K562 (cell line): ENCODE data around the gene NEB. TPM values are rescaled to one million over a fixed set of nuclear protein-coding genes. Genes with fewer than 3 reads are reported as not detected.

ENCODE experiments used
- AFF4 ChIP-seq: sonication (generic); formaldehyde crosslinking; IDR thresholded peaks from 2 replicates; pipeline ENCODE4 v1.8.0; 2023; ENCODE audit warnings: mild to moderate bottlenecking, missing genetic modification reagents
- CBFA2T3 ChIP-seq: fragments of 450-650 bp; IDR thresholded peaks from 2 replicates; pipeline ENCODE4 v1.6.1; 2017
- E2F1 ChIP-seq: sonication (generic); formaldehyde crosslinking; IDR thresholded peaks from 2 replicates; pipeline ENCODE4 v1.8.1; 2023; ENCODE audit warnings: mild to moderate bottlenecking, missing genetic modification reagents, moderate library complexity
- FOXK1 ChIP-seq: sonication (generic); formaldehyde crosslinking; IDR thresholded peaks from 2 replicates; pipeline ENCODE4 v1.8.0; 2022; ENCODE audit warnings: missing genetic modification reagents, mild to moderate bottlenecking, borderline replicate concordance
- FOXM1 ChIP-seq, 2 experiments: fragments of 450-650 bp in 1 of 2; sonication (generic) in 1 of 2; formaldehyde crosslinking in 1 of 2; IDR thresholded peaks; 2 replicates each; pipeline versions ENCODE4 v1.6.1 to v1.9.0; 2017 to 2022; ENCODE audit warnings: low read depth in 2 of 2, mild to moderate bottlenecking in 2 of 2, missing genetic modification reagents in 1 of 2, moderate library complexity in 1 of 2
- GTF2E2 ChIP-seq: fragments of 200-800 bp; sonication (Bioruptor generic); IDR thresholded peaks from 2 replicates; pipeline ENCODE4 v1.6.1; 2016; ENCODE audit warnings: missing genetic modification characterization, missing compliant biosample characterization
- HMG20B ChIP-seq: fragments of 250-450 bp; sonication (Bioruptor Pico); IDR thresholded peaks from 2 replicates; pipeline ENCODE4 v1.5.0; 2021; ENCODE audit warnings: mild to moderate bottlenecking
- IFI16 ChIP-seq: fragments of 250-450 bp; sonication (Bioruptor Pico); IDR thresholded peaks from 2 replicates; pipeline ENCODE4 v2.1.2; 2022; ENCODE audit warnings: mild to moderate bottlenecking, inconsistent platforms
- MAX ChIP-seq: sonication (generic); formaldehyde crosslinking; IDR thresholded peaks from 2 replicates; pipeline ENCODE4 v1.9.0; 2022; ENCODE audit warnings: mild to moderate bottlenecking, missing genetic modification reagents
- POLR2B ChIP-seq: fragments of 450-650 bp; IDR thresholded peaks from 2 replicates; pipeline ENCODE4 v1.6.1; 2018; ENCODE audit warnings: low read depth; ENCODE audit not compliant: partially characterized antibody
- POLR3A ChIP-seq: IDR thresholded peaks from 2 replicates; pipeline ENCODE4 v1.6.1; 2011; ENCODE audit warnings: borderline replicate concordance, mild to moderate bottlenecking, moderate library complexity; ENCODE audit not compliant: insufficient read length, insufficient read depth; ENCODE audit errors: extremely low read depth
- PRMT5 ChIP-seq: sonication (generic); formaldehyde crosslinking; IDR thresholded peaks from 2 replicates; pipeline ENCODE4 v1.5.0; 2020; ENCODE audit warnings: missing genetic modification reagents
- RBM17 ChIP-seq: fragments of 200-400 bp; formaldehyde crosslinking; IDR thresholded peaks from 2 replicates; pipeline ENCODE4 v1.6.1; 2017; ENCODE audit warnings: low read depth, mild to moderate bottlenecking, low read length, borderline replicate concordance
- RBM39 ChIP-seq: fragments of 200-400 bp; formaldehyde crosslinking; optimal IDR thresholded peaks from 2 replicates; pipeline ENCODE3; 2018; ENCODE audit warnings: low read depth, low read length
- SREBF1 ChIP-seq: fragments of 150-350 bp; IDR thresholded peaks from 2 replicates; pipeline ENCODE4 v1.6.1; 2014; ENCODE audit warnings: antibody characterized with exemption, low read depth, low read length, borderline replicate concordance
- USF1 ChIP-seq: sonication (generic); formaldehyde crosslinking; IDR thresholded peaks from 2 replicates; pipeline ENCODE4 v1.9.0; 2022; ENCODE audit warnings: mild to moderate bottlenecking, missing genetic modification reagents
- ZNF124 ChIP-seq: sonication (generic); formaldehyde crosslinking; IDR thresholded peaks from 2 replicates; pipeline ENCODE4 v1.8.1; 2022; ENCODE audit warnings: missing genetic modification reagents
- ZNF507 ChIP-seq: conservative IDR thresholded peaks from 2 replicates; pipeline ENCODE4 v1.6.1; 2017; ENCODE audit warnings: missing genetic modification characterization, missing compliant biosample characterization
- ZNF584 ChIP-seq: fragments of 200-800 bp; sonication (Bioruptor generic); IDR thresholded peaks from 2 replicates; pipeline ENCODE4 v1.6.1; 2016; ENCODE audit warnings: low read depth, mild to moderate bottlenecking, missing genetic modification characterization, missing compliant biosample characterization
- ZNF655 ChIP-seq: fragments of 250-450 bp; sonication (Bioruptor Pico); IDR thresholded peaks from 2 replicates; pipeline ENCODE4 v1.5.0; 2021
- ZNF696 ChIP-seq: fragments of 250-450 bp; sonication (Bioruptor Pico); conservative IDR thresholded peaks from 2 replicates; pipeline ENCODE4 v1.4.0; 2020; ENCODE audit warnings: mild to moderate bottlenecking, moderate library complexity
- polyA plus RNA-seq, 8 experiments: library from polyadenylated mRNA; depleted of rRNA in 4 of 8; stranded (reverse) in 5 of 8; unstranded in 3 of 8; fragments of >200 nt; fragmentation: Nextera tagmentation in 2 of 8; fragmentation: Illumina TruSeq in 1 of 8; extraction: Ambion mirVana in 2 of 8; extraction: Trizol in 1 of 8; gene quantifications; 2 replicates each; pipeline versions ENCODE4 v1.2.1 to v1.2.3, GENCODE V29; 2011 to 2014; ENCODE audit warnings: inconsistent platforms in 1 of 8, missing spikeins in 1 of 8
- total RNA-seq, 7 experiments: library from RNA; depleted of rRNA in 6 of 7; stranded (reverse); fragments of >200 nt in 6 of 7; fragmentation: Illumina TruSeq in 2 of 7; extraction: Trizol in 2 of 7; gene quantifications; 2 replicates each; pipeline versions ENCODE4 v1.2.1 to v1.2.3, GENCODE V29; 2011 to 2021; ENCODE audit warnings: low replicate concordance in 1 of 7

Gene NEB
- total and polyA plus RNA-seq, 9 of the 15 experiments (the other 6 are each of a cell fraction or from before 2014, with no cell fraction given), result 1.7 to 3.8 (median 2.9) TPM

GRCh38 chr2:151766437-151767153 lies 32.3 kb upstream of the NEB start (continued):
- TF ChIP-seq USF1 (CRISPR knock-in tag) (peak; percentile 37; the same call in 1 of the 2 replicates), ZNF655 (CRISPR knock-in tag) (no peak), IFI16 (no peak), PRMT5 (CRISPR knock-in tag) (no peak), E2F1 (no peak), ZNF507 (tag) (no peak), POLR2B (no peak), FOXM1 (IDR thresholded peaks at IDR 0.05; ENCODE audit: low read depth) (0 out of 2 replicates have a peak, but pooled peaks have one; percentile 10), FOXM1 (CRISPR knock-in tag; IDR thresholded peaks at IDR 0.05; ENCODE audit: low read depth) (no peak), GTF2E2 (tag) (peak; percentile 52; the same call in 1 of the 2 replicates), CBFA2T3 (no peak), ZNF584 (CRISPR knock-in tag) (no peak), HMG20B (CRISPR knock-in tag) (no peak), POLR3A (no peak), ZNF124 (CRISPR knock-in tag) (no peak), AFF4 (CRISPR knock-in tag) (no peak), MAX (CRISPR knock-in tag) (0 out of 2 replicates have a peak, but pooled peaks have one; percentile 31), RBM39 (no peak), ZNF696 (CRISPR knock-in tag) (no peak), SREBF1 (no peak), RBM17 (no peak), FOXK1 (CRISPR knock-in tag) (no peak)
